ENCODE results near the gene RAB8A. TPM values are rescaled to one million over a fixed set of nuclear protein-coding genes. Genes with fewer than 3 reads are reported as not detected.
"Not testable (repeated sequence)": the region's sequence is repeated elsewhere in the genome, so short reads cannot be mapped to it uniquely, and the experiment has no call there.

Gene RAB8A
- total RNA-seq, 4 donors from 2014 or later: 8.3 to 12.1 (median 9.2) TPM

DNA sequence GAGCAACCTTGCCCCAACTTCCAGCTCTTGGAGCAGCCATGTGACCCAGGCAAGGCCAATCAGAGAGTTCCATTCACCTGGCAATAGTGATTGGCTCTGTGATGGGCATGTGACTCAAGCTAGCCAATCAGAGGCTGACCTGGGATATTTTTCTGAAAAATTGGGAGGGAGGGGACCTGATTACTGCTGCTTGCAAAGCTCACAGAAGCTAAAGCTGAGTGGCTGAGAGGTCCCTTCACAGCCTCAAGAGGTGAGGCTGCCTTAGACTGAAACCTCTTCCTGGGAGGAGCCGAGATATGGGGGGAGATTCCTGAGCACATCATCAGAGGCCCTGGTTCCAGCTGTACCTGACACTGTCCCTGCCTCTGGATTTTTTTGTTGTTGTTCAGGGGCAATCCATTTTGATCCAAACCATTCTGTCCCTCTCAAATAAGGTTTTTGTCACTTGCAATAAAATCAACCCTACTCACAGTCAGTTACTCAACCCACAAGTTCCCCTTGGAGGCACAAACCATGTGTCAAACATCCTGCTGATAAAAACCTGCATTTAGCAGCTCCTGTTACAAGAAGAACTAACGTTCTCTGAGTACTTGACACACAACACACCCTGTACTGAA lies 56.9 kb downstream of the RAB8A start:
- in situ Hi-C loops (cut with MboI; ENCODE audit: low sequenced_read_pairs in 4 of 4): loop anchor here in 2 of 4 donors (25.0 kb wide), 2 partner anchors 556 to 581 kb away; partner anchors contain the start of gene CYP4F8 (in 1 of the 2)
- DNase-seq: no peak

GRCh38 chr19:16170134-16170533 lies 58.4 kb downstream of the RAB8A start:
- in situ Hi-C loops (cut with MboI; ENCODE audit: low sequenced_read_pairs in 4 of 4): loop anchor here in 2 of 4 donors (25.0 kb wide), 2 partner anchors 558 to 583 kb away; partner anchors contain the start of gene CYP4F8 (in 1 of the 2)
- Histone ChIP-seq H3K4me1 (no peaks in the 10 kb centered on the region), H3K36me3 (no peaks in the 10 kb centered on the region), H3K4me3 (no peak overlapping the region), H3K27me3 (no peaks in the 10 kb centered on the region), H3K27ac (no peak overlapping the region), H3K9me3 (no peaks in the 10 kb centered on the region)
- DNase-seq (no peak), ATAC-seq (no peak)
- no peak for TF ChIP-seq CTCF (IDR thresholded peaks at IDR 0.05 in 4 of 5, conservative IDR thresholded peaks at IDR 0.05 in 1 of 5)
- TF ChIP-seq POLR2A (IDR thresholded peaks at IDR 0.05): no peak
- intact Hi-C loops (cut with DNase I; ENCODE audit: low total_unique reads): no loop called here

More for the DNA sequence above, 56.9 kb downstream of the RAB8A start:
- intact Hi-C loops (cut with DNase I; ENCODE audit: low total_unique reads): no loop called here
- H3K9me3 ChIP-seq: no peaks in the 10 kb centered on the region
- H3K36me3 ChIP-seq: no peaks in the 10 kb centered on the region
- H3K27ac ChIP-seq: no peak overlapping the region
- no peaks in the 10 kb centered on the region for H3K4me1 ChIP-seq
- ATAC-seq: no peak
- TF ChIP-seq CTCF (IDR thresholded peaks at IDR 0.05 in 4 of 5, conservative IDR thresholded peaks at IDR 0.05 in 1 of 5) (no peak), POLR2A (IDR thresholded peaks at IDR 0.05) (no peak)
- H3K4me3 ChIP-seq: no peak overlapping the region
- H3K27me3 ChIP-seq: no peaks in the 10 kb centered on the region

- TF ChIP-seq CTCF (IDR thresholded peaks at IDR 0.05 in 4 of 5, conservative IDR thresholded peaks at IDR 0.05 in 1 of 5) (no peak), POLR2A (IDR thresholded peaks at IDR 0.05) (no peak)
- Histone ChIP-seq H3K9me3 (no peaks in the 10 kb centered on the region), H3K4me1 (no peaks in the 10 kb centered on the region), H3K36me3 (no peaks in the 10 kb centered on the region), H3K4me3 (no peak overlapping the region), H3K27ac (no peak overlapping the region), H3K27me3 (peaks cover 0 to 7% (median 2%) of the 10 kb centered on the region in 3 donors)
- in situ Hi-C loops (cut with MboI; ENCODE audit: low sequenced_read_pairs in 4 of 4): loop anchor here (5.0 to 25.0 kb wide), 3 partner anchors 134 to 589 kb away; no protein-coding TSS in a partner anchor
- ATAC-seq: no peak
- no peak for DNase-seq
- intact Hi-C loops (cut with DNase I; ENCODE audit: low total_unique reads): no loop called here
Measured at GRCh38 chr19:16175954-16176353, 64.3 kb downstream of the RAB8A start.

DNA sequence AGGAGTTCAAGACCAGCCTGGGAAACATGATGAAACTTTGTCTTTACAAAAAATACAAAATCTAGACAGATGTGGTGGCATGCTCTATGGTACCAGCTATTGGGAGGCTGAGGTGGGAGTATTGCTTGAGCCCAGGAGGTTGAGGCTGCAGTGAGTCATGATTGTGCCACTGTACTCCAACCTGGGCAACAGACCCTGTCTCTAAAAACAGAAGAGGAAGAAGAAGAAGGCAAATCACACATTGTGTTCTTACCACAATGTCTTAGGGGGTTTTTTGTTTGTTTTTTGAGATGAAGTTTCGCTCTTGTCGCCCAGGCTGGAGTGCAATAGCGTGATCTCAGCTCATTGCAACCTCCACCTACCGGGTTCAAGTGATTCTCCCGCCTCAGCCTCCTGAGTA lies 67.2 kb downstream of the RAB8A start:
- H3K9me3 ChIP-seq; H3K27ac ChIP-seq; H3K4me1 ChIP-seq; ATAC-seq; H3K27me3 ChIP-seq; H3K36me3 ChIP-seq; H3K4me3 ChIP-seq; DNase-seq; intact Hi-C loops (cut with DNase I; ENCODE audit: low total_unique reads): not testable (repeated sequence)
- in situ Hi-C loops (cut with MboI; ENCODE audit: low sequenced_read_pairs in 4 of 4): loop anchor here (5.0 to 25.0 kb wide), 3 partner anchors 137 to 592 kb away; no protein-coding TSS in a partner anchor

DNA sequence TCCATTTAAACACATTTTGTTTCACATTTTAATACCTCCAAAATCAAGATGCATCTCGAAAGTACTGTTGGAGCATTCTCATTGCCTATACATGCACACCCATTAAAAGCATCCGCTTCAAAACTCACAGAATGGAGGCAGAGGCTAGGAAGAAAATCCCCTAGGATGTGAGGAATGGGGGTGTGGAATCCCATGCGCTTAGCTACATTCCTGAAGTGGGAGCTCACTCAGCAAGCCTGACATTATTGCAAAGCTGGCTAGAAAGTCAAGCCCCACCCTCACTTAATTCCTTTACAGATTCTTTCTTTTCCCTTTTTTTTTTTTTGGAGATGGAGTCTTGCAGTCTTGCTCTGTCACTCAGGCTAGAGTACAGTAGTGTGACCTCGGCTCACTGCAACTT lies 68.9 kb downstream of the RAB8A start:
- in situ Hi-C loops (cut with MboI; ENCODE audit: low sequenced_read_pairs in 4 of 4) (loop anchor here in 3 of 4 donors (25.0 kb wide), 2 partner anchors 143 to 593 kb away; no protein-coding TSS in a partner anchor), intact Hi-C loops (cut with DNase I; ENCODE audit: low total_unique reads) (loop anchor here (10.0 kb wide), 1 partner anchor 1056 kb away; a partner anchor contains a TSS)
- no peak for TF ChIP-seq POLR2A (IDR thresholded peaks at IDR 0.05)
- TF ChIP-seq CTCF (IDR thresholded peaks at IDR 0.05 in 4 of 5, conservative IDR thresholded peaks at IDR 0.05 in 1 of 5): no peak
- H3K27me3 ChIP-seq: peaks cover 0 to 7% (median 5%) of the 10 kb centered on the region in 3 donors
- H3K9me3 ChIP-seq: no peaks in the 10 kb centered on the region
- DNase-seq: no peak
- H3K36me3 ChIP-seq: no peaks in the 10 kb centered on the region
- no peak overlapping the region for H3K27ac ChIP-seq
- no peak for ATAC-seq
- H3K4me1 ChIP-seq: no peaks in the 10 kb centered on the region
- no peak overlapping the region for H3K4me3 ChIP-seq

Other genes starting within 250 kb of the RAB8A start
- gene CYP4F2, start 213.8 kb upstream of the RAB8A start, total RNA-seq: under 1 TPM in 1 of 4 donors, not detected in 3; 0.98 TPM
- gene CYP4F11, start 177.4 kb upstream of the RAB8A start, total RNA-seq: under 1 TPM; 0.10 to 0.86 (median 0.32) TPM
- not detected for gene OR10H4, start 162.9 kb upstream of the RAB8A start, total RNA-seq
- gene TPM4, start 35.4 kb upstream of the RAB8A start, total RNA-seq: 10 to 100 TPM; 21.8 to 62.8 (median 44.1) TPM
- gene HSH2D, start 31.8 kb downstream of the RAB8A start, total RNA-seq: not detected
- not detected for gene CIB3, start 61.6 kb downstream of the RAB8A start, total RNA-seq
- 10 to 100 TPM; 57.2 to 72.3 (median 63.6) TPM for gene FAM32A, start 73.5 kb downstream of the RAB8A start, total RNA-seq
- 100 to 1,000 TPM in 1 of 4 donors, 10 to 100 TPM in 3; 68.2 to 119 (median 73.5) TPM for gene AP1M1, start 86.0 kb downstream of the RAB8A start, total RNA-seq
- 10 to 100 TPM in 3 of 4 donors, 1 to 10 TPM in 1; 6.8 to 45.6 (median 32.0) TPM for gene KLF2, start 212.9 kb downstream of the RAB8A start, total RNA-seq